ENCODE results near the gene SGMS2.

SGMS2 gene

DNA sequence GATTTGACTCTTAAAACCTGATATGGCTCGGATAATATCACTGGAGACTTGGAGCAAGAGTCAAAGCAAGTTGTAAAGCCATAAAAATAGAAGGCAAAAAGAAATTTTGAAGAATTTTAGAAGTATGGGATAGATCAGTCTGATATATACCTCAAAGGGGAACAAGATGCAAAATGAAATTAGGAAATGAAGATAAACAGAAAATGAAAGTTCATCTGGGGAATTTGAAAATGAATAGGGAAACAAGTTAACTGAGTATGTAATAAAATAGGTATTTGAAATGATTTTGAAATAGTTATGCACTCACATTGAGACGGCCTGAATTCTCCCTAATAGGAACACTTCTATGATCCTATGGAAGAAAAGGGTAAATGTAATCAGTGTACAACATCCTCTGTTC, 112.3 kb downstream of the SGMS2 start:
- Histone ChIP-seq H4K91ac (ENCODE audit: low read length) (no peak overlapping the region), H3K79me1 (replicated peaks; ENCODE audit: low read length, poor library complexity, severe bottlenecking) (peaks cover 5% of the 10 kb centered on the region), H3K4ac (ENCODE audit: low read depth in 1 of 2, low read length in 2 of 2) (no peak overlapping the region), H3K4me2 (ENCODE audit: low read length, poor library complexity, severe bottlenecking) (no peak overlapping the region), H2AK5ac (ENCODE audit: low read length, severe bottlenecking) (no peak overlapping the region), H3K14ac (ENCODE audit: low read length in 2 of 2) (no peak overlapping the region), H3K27ac (ENCODE audit: low read length, poor library complexity, severe bottlenecking) (no peak overlapping the region), H2AFZ (ENCODE audit: low read depth, low read length) (no peak overlapping the region), H4K8ac (ENCODE audit: low read length) (no peak overlapping the region), H3K27me3 (ENCODE audit: control insufficient read depth in 1 of 2, insufficient read depth in 1 of 2, low read length in 2 of 2) (no peaks in the 10 kb centered on the region), H3K4me1 (ENCODE audit: control insufficient read depth, insufficient read depth, low read depth, low read length) (peaks cover 3% of the 10 kb centered on the region), H3K9me3 (ENCODE audit: control insufficient read depth, low read length) (no peaks in the 10 kb centered on the region), H2BK12ac (ENCODE audit: low read length in 2 of 2) (no peak overlapping the region), H3K18ac (ENCODE audit: low read depth in 1 of 2, low read length in 2 of 2) (no peak overlapping the region), H3K9ac (ENCODE audit: low read length) (no peak overlapping the region), H2BK15ac (ENCODE audit: low read depth, poor library complexity, severe bottlenecking) (no peak overlapping the region), H2BK5ac (ENCODE audit: low read depth, low read length, poor library complexity, severe bottlenecking) (no peak overlapping the region), H3K4me3 (ENCODE audit: insufficient read depth in 1 of 2, low read depth in 1 of 2, low read length in 2 of 2) (no peak overlapping the region), H3K36me3 (ENCODE audit: control insufficient read depth in 1 of 2, insufficient read depth in 2 of 2, low read depth in 1 of 2, low read length in 2 of 2) (peaks cover 0 to 3% of the 10 kb centered on the region in 2 experiments), H2BK120ac (ENCODE audit: low read depth, low read length) (no peak overlapping the region), H3K23ac (ENCODE audit: low read length in 2 of 2) (no peak overlapping the region)
- no peak for DNase-seq
- 95% methylated on average over 2 of the region's 2 CpGs for WGBS

DNA sequence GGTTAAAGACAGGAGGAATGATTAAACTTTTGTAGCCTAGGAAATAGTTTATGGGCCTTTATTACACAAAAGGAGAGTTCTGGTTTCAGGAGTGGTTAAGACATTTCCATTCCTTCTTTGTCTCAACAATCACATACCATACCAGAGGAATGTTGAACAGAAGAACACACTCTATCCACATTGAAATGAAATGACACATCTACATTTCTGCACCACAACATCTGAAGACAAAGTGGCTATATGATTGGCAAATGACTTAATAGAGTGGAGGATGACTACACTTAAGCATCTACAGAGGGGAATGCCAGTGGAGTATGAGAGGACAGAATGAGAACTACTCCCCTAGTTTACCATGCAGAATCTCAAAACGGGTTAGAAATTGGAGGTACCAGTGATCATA, 114.6 kb downstream of the SGMS2 start:
- Histone ChIP-seq H2AK5ac (ENCODE audit: low read length, severe bottlenecking) (no peak overlapping the region), H3K9me3 (ENCODE audit: control insufficient read depth, low read length) (no peaks in the 10 kb centered on the region), H3K36me3 (ENCODE audit: control insufficient read depth in 1 of 2, insufficient read depth in 2 of 2, low read depth in 1 of 2, low read length in 2 of 2) (peaks cover 0 to 3% of the 10 kb centered on the region in 2 experiments), H2BK5ac (ENCODE audit: low read depth, low read length, poor library complexity, severe bottlenecking) (no peak overlapping the region), H3K14ac (ENCODE audit: low read length in 2 of 2) (no peak overlapping the region), H3K4me2 (ENCODE audit: low read length, poor library complexity, severe bottlenecking) (no peak overlapping the region), H3K4me3 (ENCODE audit: insufficient read depth in 1 of 2, low read depth in 1 of 2, low read length in 2 of 2) (no peak overlapping the region), H2BK12ac (ENCODE audit: low read length in 2 of 2) (no peak overlapping the region), H2AFZ (ENCODE audit: low read depth, low read length) (no peak overlapping the region), H2BK120ac (ENCODE audit: low read depth, low read length) (no peak overlapping the region), H4K8ac (ENCODE audit: low read length) (no peak overlapping the region), H3K27me3 (ENCODE audit: control insufficient read depth in 1 of 2, insufficient read depth in 1 of 2, low read length in 2 of 2) (no peaks in the 10 kb centered on the region), H3K4ac (ENCODE audit: low read depth in 1 of 2, low read length in 2 of 2) (no peak overlapping the region), H3K23ac (ENCODE audit: low read length in 2 of 2) (no peak overlapping the region), H4K91ac (ENCODE audit: low read length) (no peak overlapping the region), H3K18ac (ENCODE audit: low read depth in 1 of 2, low read length in 2 of 2) (no peak overlapping the region), H3K4me1 (ENCODE audit: control insufficient read depth, insufficient read depth, low read depth, low read length) (no peaks in the 10 kb centered on the region), H3K27ac (ENCODE audit: low read length, poor library complexity, severe bottlenecking) (no peak overlapping the region), H3K79me1 (replicated peaks; ENCODE audit: low read length, poor library complexity, severe bottlenecking) (peaks cover 3% of the 10 kb centered on the region), H2BK15ac (ENCODE audit: low read depth, poor library complexity, severe bottlenecking) (no peak overlapping the region), H3K9ac (ENCODE audit: low read length) (no peak overlapping the region)
- no peak for DNase-seq
- WGBS: 90% methylated on average over 1 of the region's 1 CpG

DNA sequence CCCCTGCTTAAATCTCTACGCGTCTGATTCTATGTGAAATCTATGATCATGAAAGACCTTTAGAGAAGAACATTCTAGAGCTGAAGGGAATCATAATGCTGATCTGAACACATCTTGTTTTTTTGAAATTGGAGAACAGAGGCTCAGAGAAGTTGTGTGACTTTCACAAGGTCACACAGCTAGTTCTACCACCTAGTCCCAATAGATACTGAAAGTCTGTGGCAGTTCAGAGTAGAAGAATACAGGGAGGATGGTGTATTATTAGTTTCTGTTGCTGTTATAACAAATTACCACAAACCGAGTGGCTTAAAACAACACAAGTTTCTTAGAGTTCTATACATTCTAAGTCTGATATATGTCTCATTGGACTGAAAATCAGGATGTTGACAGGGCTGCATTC, 121.1 kb downstream of the SGMS2 start:
- no peaks in the 10 kb centered on the region for H3K4me1 ChIP-seq (ENCODE audit: control insufficient read depth, insufficient read depth, low read depth, low read length)
- H3K4ac ChIP-seq (ENCODE audit: low read depth in 1 of 2, low read length in 2 of 2): no peak overlapping the region
- 97% methylated on average over 2 of the region's 3 CpGs for whole genome bisulfite sequencing
- no peak overlapping the region for H3K27ac ChIP-seq (ENCODE audit: low read length, poor library complexity, severe bottlenecking)
- H2BK5ac ChIP-seq (ENCODE audit: low read depth, low read length, poor library complexity, severe bottlenecking): no peak overlapping the region
- H2BK12ac ChIP-seq (ENCODE audit: low read length in 2 of 2): no peak overlapping the region
- H3K9me3 ChIP-seq (ENCODE audit: control insufficient read depth, low read length): no peaks in the 10 kb centered on the region
- H3K9ac ChIP-seq (ENCODE audit: low read length): no peak overlapping the region
- H3K79me1 ChIP-seq (replicated peaks; ENCODE audit: low read length, poor library complexity, severe bottlenecking): no peaks in the 10 kb centered on the region
- H3K4me3 ChIP-seq (ENCODE audit: insufficient read depth in 1 of 2, low read depth in 1 of 2, low read length in 2 of 2): no peak overlapping the region
- H4K91ac ChIP-seq (ENCODE audit: low read length): no peak overlapping the region
- no peak overlapping the region for H3K23ac ChIP-seq (ENCODE audit: low read length in 2 of 2)
- no peak overlapping the region for H3K4me2 ChIP-seq (ENCODE audit: low read length, poor library complexity, severe bottlenecking)
- H2AFZ ChIP-seq (ENCODE audit: low read depth, low read length): no peak overlapping the region
- peaks cover 0 to 43% of the 10 kb centered on the region in 2 experiments for H3K36me3 ChIP-seq (ENCODE audit: control insufficient read depth in 1 of 2, insufficient read depth in 2 of 2, low read depth in 1 of 2, low read length in 2 of 2)
- H3K27me3 ChIP-seq (ENCODE audit: control insufficient read depth in 1 of 2, insufficient read depth in 1 of 2, low read length in 2 of 2): no peaks in the 10 kb centered on the region
- no peak overlapping the region for H4K8ac ChIP-seq (ENCODE audit: low read length)
- no peak overlapping the region for H2BK15ac ChIP-seq (ENCODE audit: low read depth, poor library complexity, severe bottlenecking)
- no peak overlapping the region for H2AK5ac ChIP-seq (ENCODE audit: low read length, severe bottlenecking)
- no peak overlapping the region for H3K14ac ChIP-seq (ENCODE audit: low read length in 2 of 2)
- no peak overlapping the region for H3K18ac ChIP-seq (ENCODE audit: low read depth in 1 of 2, low read length in 2 of 2)
- H2BK120ac ChIP-seq (ENCODE audit: low read depth, low read length): no peak overlapping the region
- DNase-seq: no peak

DNA sequence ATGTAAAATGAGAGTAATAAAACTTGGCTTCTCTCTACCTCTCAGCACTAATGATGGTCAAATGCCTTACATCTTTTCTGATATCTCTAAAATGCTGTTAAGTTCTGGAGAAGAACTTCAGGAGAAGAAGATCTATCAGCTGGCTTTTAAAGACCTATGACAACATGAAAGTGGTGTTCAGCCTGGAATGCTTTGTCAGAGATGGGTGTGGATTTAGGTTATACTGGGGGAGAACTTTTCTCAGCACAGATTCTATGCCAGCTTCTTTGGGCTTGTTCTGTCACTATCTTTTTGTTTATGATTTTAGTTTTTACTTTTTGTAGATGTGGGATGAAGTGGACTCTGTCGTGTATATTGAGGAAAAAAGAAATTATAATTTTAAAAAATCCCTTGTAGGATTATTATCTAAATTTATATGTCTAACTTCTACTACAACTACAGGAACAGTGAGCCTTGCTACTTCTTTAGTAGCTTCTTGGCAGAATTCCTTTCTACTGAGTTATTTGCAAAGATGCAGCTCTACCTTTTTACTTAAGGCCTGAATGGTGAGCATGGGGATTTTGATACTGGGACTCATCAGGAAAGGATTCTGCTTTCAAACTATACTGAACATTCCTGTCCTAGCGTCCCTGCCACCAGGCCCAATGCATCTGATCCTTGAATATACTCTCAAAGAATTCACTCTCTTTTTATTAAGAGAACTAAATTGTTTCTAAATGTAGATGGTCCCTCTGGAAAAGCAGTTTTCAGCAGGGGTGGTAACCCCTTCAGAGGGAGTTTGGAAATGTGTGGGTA, 126.2 kb downstream of the SGMS2 start:
- Histone ChIP-seq H3K9me3 (ENCODE audit: control insufficient read depth, low read length) (no peaks in the 10 kb centered on the region), H3K14ac (ENCODE audit: low read length in 2 of 2) (peak overlapping the region in 1 of 2 experiments; percentile 57), H3K18ac (ENCODE audit: low read depth in 1 of 2, low read length in 2 of 2) (no peak overlapping the region), H2AFZ (ENCODE audit: low read depth, low read length) (no peak overlapping the region), H4K8ac (ENCODE audit: low read length) (no peak overlapping the region), H3K4me1 (ENCODE audit: control insufficient read depth, insufficient read depth, low read depth, low read length) (peaks cover 2% of the 10 kb centered on the region), H3K36me3 (ENCODE audit: control insufficient read depth in 1 of 2, insufficient read depth in 2 of 2, low read depth in 1 of 2, low read length in 2 of 2) (peaks cover 0 to 39% of the 10 kb centered on the region in 2 experiments), H3K9ac (ENCODE audit: low read length) (no peak overlapping the region), H4K91ac (ENCODE audit: low read length) (no peak overlapping the region), H2AK5ac (ENCODE audit: low read length, severe bottlenecking) (no peak overlapping the region), H2BK15ac (ENCODE audit: low read depth, poor library complexity, severe bottlenecking) (no peak overlapping the region), H3K4me2 (ENCODE audit: low read length, poor library complexity, severe bottlenecking) (no peak overlapping the region), H2BK120ac (ENCODE audit: low read depth, low read length) (no peak overlapping the region), H3K79me1 (replicated peaks; ENCODE audit: low read length, poor library complexity, severe bottlenecking) (no peaks in the 10 kb centered on the region), H3K4me3 (ENCODE audit: insufficient read depth in 1 of 2, low read depth in 1 of 2, low read length in 2 of 2) (no peak overlapping the region), H3K27me3 (ENCODE audit: control insufficient read depth in 1 of 2, insufficient read depth in 1 of 2, low read length in 2 of 2) (no peaks in the 10 kb centered on the region), H3K4ac (ENCODE audit: low read depth in 1 of 2, low read length in 2 of 2) (no peak overlapping the region), H2BK12ac (ENCODE audit: low read length in 2 of 2) (no peak overlapping the region), H3K23ac (ENCODE audit: low read length in 2 of 2) (no peak overlapping the region), H3K27ac (ENCODE audit: low read length, poor library complexity, severe bottlenecking) (peak overlapping the region; percentile 88), H2BK5ac (ENCODE audit: low read depth, low read length, poor library complexity, severe bottlenecking) (peak overlapping the region; percentile 75)
- WGBS: no CpG with 5 or more reads among the region's 2 CpGs
- DNase-seq: no peak
